HL-60 (cell line): ENCODE data around the gene KDELR3.

ENCODE experiments used
- POLR2AphosphoS5 ChIP-seq: IDR thresholded peaks from 2 replicates; pipeline ENCODE4 v1.6.1; 2012; ENCODE audit warnings: low read depth
- TF ChIP-seq, protein P1 (sequence below): IDR thresholded peaks from one replicate; pipeline ENCODE4 v1.5.1; 2011; ENCODE audit warnings: low read length, control low read depth, inconsistent platforms; ENCODE audit not compliant: insufficient read depth

DNA sequence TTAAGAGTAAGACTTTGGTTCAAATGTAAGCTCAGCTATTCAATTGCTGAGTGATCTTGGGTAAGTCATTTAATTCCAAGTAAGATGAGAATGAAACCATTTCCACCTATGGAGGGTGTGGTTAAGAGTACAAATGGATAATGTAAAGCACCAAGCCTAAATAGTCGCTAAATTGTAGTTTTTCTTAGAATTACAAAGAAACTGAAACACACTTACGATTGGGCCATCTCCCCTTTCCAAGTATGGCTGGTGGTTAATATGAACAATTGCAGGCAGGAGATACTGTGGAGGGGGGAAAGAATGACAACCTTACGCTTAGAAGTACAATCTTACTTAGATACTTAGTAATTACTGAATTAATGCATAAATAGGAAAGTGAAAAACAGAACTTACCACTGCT, 30.0 kb downstream of the KDELR3 start:
- TF ChIP-seq, protein P1, sequence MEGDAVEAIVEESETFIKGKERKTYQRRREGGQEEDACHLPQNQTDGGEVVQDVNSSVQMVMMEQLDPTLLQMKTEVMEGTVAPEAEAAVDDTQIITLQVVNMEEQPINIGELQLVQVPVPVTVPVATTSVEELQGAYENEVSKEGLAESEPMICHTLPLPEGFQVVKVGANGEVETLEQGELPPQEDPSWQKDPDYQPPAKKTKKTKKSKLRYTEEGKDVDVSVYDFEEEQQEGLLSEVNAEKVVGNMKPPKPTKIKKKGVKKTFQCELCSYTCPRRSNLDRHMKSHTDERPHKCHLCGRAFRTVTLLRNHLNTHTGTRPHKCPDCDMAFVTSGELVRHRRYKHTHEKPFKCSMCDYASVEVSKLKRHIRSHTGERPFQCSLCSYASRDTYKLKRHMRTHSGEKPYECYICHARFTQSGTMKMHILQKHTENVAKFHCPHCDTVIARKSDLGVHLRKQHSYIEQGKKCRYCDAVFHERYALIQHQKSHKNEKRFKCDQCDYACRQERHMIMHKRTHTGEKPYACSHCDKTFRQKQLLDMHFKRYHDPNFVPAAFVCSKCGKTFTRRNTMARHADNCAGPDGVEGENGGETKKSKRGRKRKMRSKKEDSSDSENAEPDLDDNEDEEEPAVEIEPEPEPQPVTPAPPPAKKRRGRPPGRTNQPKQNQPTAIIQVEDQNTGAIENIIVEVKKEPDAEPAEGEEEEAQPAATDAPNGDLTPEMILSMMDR, result no peak
- TF ChIP-seq POLR2AphosphoS5, result no peak
